ENCODE data around the gene DCLK1. TPM values are rescaled to one million over a fixed set of nuclear protein-coding genes. Genes with fewer than 3 reads are reported as not detected.

The DCLK1 gene
- total RNA-seq, 6 experiments from 2014 or later = 0.07 to 0.12 (median 0.10) TPM; not detected in 2

- 40% methylated on average over 3 of the region's 3 CpGs for WGBS (ENCODE audit: insufficient coverage, low coverage, low lambda C conversion rate, missing lambda C conversion rate)
- Histone ChIP-seq H3K4me1 (no peaks in the 10 kb centered on the region), H3K27me3 (no peaks in the 10 kb centered on the region), H3K9me3 (no peaks in the 10 kb centered on the region), H3K4me3 (no peak overlapping the region), H3K27ac (no peak overlapping the region), H3K36me3 (no peaks in the 10 kb centered on the region)
- DNase-seq (no peak), ATAC-seq (no peak)
- intact Hi-C loops (cut with DNase I) = no loop called here
- TF ChIP-seq POLR2A (IDR thresholded peaks at IDR 0.05) = no peak
- TF ChIP-seq CTCF (IDR thresholded peaks at IDR 0.05) = no peak
Measured at GRCh38 chr13:36067746-36068381, 63.3 kb downstream of the DCLK1 start.

GRCh38 chr13:36062249-36062648 is 68.9 kb downstream of the DCLK1 start:
- no peak for ATAC-seq
- intact Hi-C loops (cut with DNase I) = no loop called here

GRCh38 chr13:36061621-36062020 is 69.6 kb downstream of the DCLK1 start:
- Histone ChIP-seq H3K27ac (no peak overlapping the region), H3K36me3 (no peaks in the 10 kb centered on the region), H3K4me3 (no peak overlapping the region), H3K9me3 (no peaks in the 10 kb centered on the region), H3K27me3 (no peaks in the 10 kb centered on the region), H3K4me1 (no peaks in the 10 kb centered on the region)
- no peak for ATAC-seq
- DNase-seq = no peak
- TF ChIP-seq CTCF (IDR thresholded peaks at IDR 0.05) = no peak
- no peak for TF ChIP-seq POLR2A (IDR thresholded peaks at IDR 0.05)
- intact Hi-C loops (cut with DNase I) = no loop called here
- 27% methylated on average over 4 of the region's 4 CpGs for WGBS (ENCODE audit: insufficient coverage, low coverage, low lambda C conversion rate, missing lambda C conversion rate)

More at GRCh38 chr13:36062249-36062648, 68.9 kb downstream of the DCLK1 start:
- Histone ChIP-seq H3K4me1 (no peaks in the 10 kb centered on the region), H3K36me3 (no peaks in the 10 kb centered on the region), H3K27me3 (no peaks in the 10 kb centered on the region), H3K27ac (no peak overlapping the region), H3K4me3 (no peak overlapping the region), H3K9me3 (no peaks in the 10 kb centered on the region)
- 33% methylated on average over 1 of the region's 1 CpG for WGBS (ENCODE audit: insufficient coverage, low coverage, low lambda C conversion rate, missing lambda C conversion rate)
- TF ChIP-seq CTCF (IDR thresholded peaks at IDR 0.05) (no peak), POLR2A (IDR thresholded peaks at IDR 0.05) (no peak)
- no peak for DNase-seq

GRCh38 chr13:36061054-36061453 is 70.1 kb downstream of the DCLK1 start:
- Histone ChIP-seq H3K36me3 (no peaks in the 10 kb centered on the region), H3K27me3 (no peaks in the 10 kb centered on the region), H3K9me3 (no peaks in the 10 kb centered on the region), H3K27ac (no peak overlapping the region), H3K4me1 (no peaks in the 10 kb centered on the region), H3K4me3 (no peak overlapping the region)
- DNase-seq = no peak
- WGBS (ENCODE audit: insufficient coverage, low coverage, low lambda C conversion rate, missing lambda C conversion rate) = 22% methylated on average over 3 of the region's 4 CpGs
- intact Hi-C loops (cut with DNase I) = no loop called here
- ATAC-seq = no peak
- TF ChIP-seq POLR2A (IDR thresholded peaks at IDR 0.05) = no peak
- no peak for TF ChIP-seq CTCF (IDR thresholded peaks at IDR 0.05)

Data from right lobe of liver (tissue), 6 donors.